Effector memory CD4-positive, alpha-beta T cell (primary cell): ENCODE results near the gene ELMO2.

Experiments
- DNase-seq, 3 donors: peaks; one replicate each; pipeline ENCODE4 v3.0.0-alpha.2; 2020
- H3K27ac ChIP-seq: 2 replicates; pipeline ENCODE4 v1.7.0; 2013; ENCODE audit warnings: mild to moderate bottlenecking, low read length, moderate library complexity; ENCODE audit not compliant: insufficient read depth, poor library complexity, severe bottlenecking
- H3K27me3 ChIP-seq: replicated peaks from 2 replicates; pipeline ENCODE4 v1.7.0; 2013; ENCODE audit warnings: mild to moderate bottlenecking, low read length; ENCODE audit not compliant: insufficient read depth, control insufficient read depth, poor library complexity, severe bottlenecking
- H3K36me3 ChIP-seq: 2 replicates; pipeline ENCODE4 v1.7.0; 2013; ENCODE audit warnings: mild to moderate bottlenecking, low read length, moderate library complexity; ENCODE audit not compliant: control insufficient read depth, insufficient read depth
- H3K4me1 ChIP-seq: 2 replicates; pipeline ENCODE4 v1.7.0; 2013; ENCODE audit warnings: low read length, mild to moderate bottlenecking; ENCODE audit not compliant: control insufficient read depth, insufficient read depth, poor library complexity, severe bottlenecking
- H3K4me3 ChIP-seq: 2 replicates; pipeline ENCODE4 v1.7.0; 2013; ENCODE audit warnings: low read length, low read depth, mild to moderate bottlenecking; ENCODE audit not compliant: insufficient read depth, poor library complexity, severe bottlenecking
- H3K9me3 ChIP-seq: 2 replicates; pipeline ENCODE4 v1.7.0; 2013; ENCODE audit warnings: mild to moderate bottlenecking, low read length, moderate library complexity; ENCODE audit not compliant: control insufficient read depth

Gene ELMO2

GRCh38 chr20:46334303-46334904 is 72.0 kb downstream of the ELMO2 start:
- Histone ChIP-seq H3K27me3 (peaks cover 14% of the 10 kb centered on the region), H3K4me1 (no peaks in the 10 kb centered on the region), H3K4me3 (no peak overlapping the region), H3K9me3 (no peaks in the 10 kb centered on the region), H3K27ac (no peak overlapping the region), H3K36me3 (no peaks in the 10 kb centered on the region)
- no peak for DNase-seq

GRCh38 chr20:46333161-46333991 is 73.0 kb downstream of the ELMO2 start:
- Histone ChIP-seq H3K27me3 (peaks cover 11% of the 10 kb centered on the region), H3K9me3 (no peaks in the 10 kb centered on the region), H3K36me3 (no peaks in the 10 kb centered on the region), H3K27ac (no peak overlapping the region), H3K4me1 (no peaks in the 10 kb centered on the region), H3K4me3 (no peak overlapping the region)
- no peak for DNase-seq

- Histone ChIP-seq H3K27ac (no peak overlapping the region), H3K27me3 (peaks cover 11% of the 10 kb centered on the region), H3K9me3 (no peaks in the 10 kb centered on the region), H3K4me3 (no peak overlapping the region), H3K36me3 (no peaks in the 10 kb centered on the region), H3K4me1 (no peaks in the 10 kb centered on the region)
- no peak for DNase-seq
Observed at GRCh38 chr20:46332373-46333160, 73.8 kb downstream of the ELMO2 start.

GRCh38 chr20:46331611-46332361 is 74.6 kb downstream of the ELMO2 start:
- peaks cover 11% of the 10 kb centered on the region for H3K27me3 ChIP-seq
- no peak for DNase-seq
- H3K4me1 ChIP-seq: no peaks in the 10 kb centered on the region
- H3K4me3 ChIP-seq: no peak overlapping the region
- no peaks in the 10 kb centered on the region for H3K36me3 ChIP-seq
- no peaks in the 10 kb centered on the region for H3K9me3 ChIP-seq
- no peak overlapping the region for H3K27ac ChIP-seq

- H3K27me3 ChIP-seq: peaks cover 11% of the 10 kb centered on the region
Observed at GRCh38 chr20:46330831-46331371, 75.5 kb downstream of the ELMO2 start.

GRCh38 chr20:46330072-46330763 is 76.2 kb downstream of the ELMO2 start:
- Histone ChIP-seq H3K4me1 (no peaks in the 10 kb centered on the region), H3K27me3 (peaks cover 11% of the 10 kb centered on the region), H3K9me3 (no peaks in the 10 kb centered on the region)

More at GRCh38 chr20:46330831-46331371, 75.5 kb downstream of the ELMO2 start:
- H3K4me3 ChIP-seq: no peak overlapping the region
- no peak overlapping the region for H3K27ac ChIP-seq
- no peak for DNase-seq
- H3K9me3 ChIP-seq: no peaks in the 10 kb centered on the region
- H3K4me1 ChIP-seq: no peaks in the 10 kb centered on the region
- H3K36me3 ChIP-seq: no peaks in the 10 kb centered on the region

GRCh38 chr20:46328200-46328882 is 78.1 kb downstream of the ELMO2 start:
- Histone ChIP-seq H3K4me3 (no peak overlapping the region), H3K27ac (no peak overlapping the region), H3K27me3 (peaks cover 5% of the 10 kb centered on the region), H3K36me3 (no peaks in the 10 kb centered on the region), H3K9me3 (no peaks in the 10 kb centered on the region), H3K4me1 (no peaks in the 10 kb centered on the region)
- no peak for DNase-seq

More at GRCh38 chr20:46330072-46330763, 76.2 kb downstream of the ELMO2 start:
- Histone ChIP-seq H3K27ac (no peak overlapping the region), H3K36me3 (no peaks in the 10 kb centered on the region), H3K4me3 (no peak overlapping the region)
- no peak for DNase-seq

- H3K9me3 ChIP-seq: no peaks in the 10 kb centered on the region
- H3K36me3 ChIP-seq: no peaks in the 10 kb centered on the region
- no peak overlapping the region for H3K27ac ChIP-seq
- H3K27me3 ChIP-seq: peaks cover 5% of the 10 kb centered on the region
- no peak overlapping the region for H3K4me3 ChIP-seq
- DNase-seq: no peak
- no peaks in the 10 kb centered on the region for H3K4me1 ChIP-seq
Observed at GRCh38 chr20:46327557-46327956, 78.9 kb downstream of the ELMO2 start.
